NCI-H2227 (cell line): ENCODE data around the gene ARHGAP12.
A peak's percentile ranks its signal among the peaks of the same experiment; 100 is the strongest.
"Not testable (repeated sequence)": the region's sequence is repeated elsewhere in the genome, so short reads cannot be mapped to it uniquely, and the experiment has no call there.

Experiments
- DNase-seq: peaks from one replicate; lab custom pipeline; 2025; ENCODE audit not compliant: unreplicated experiment; lab: John Stamatoyannopoulos, UW

Gene ARHGAP12

DNA sequence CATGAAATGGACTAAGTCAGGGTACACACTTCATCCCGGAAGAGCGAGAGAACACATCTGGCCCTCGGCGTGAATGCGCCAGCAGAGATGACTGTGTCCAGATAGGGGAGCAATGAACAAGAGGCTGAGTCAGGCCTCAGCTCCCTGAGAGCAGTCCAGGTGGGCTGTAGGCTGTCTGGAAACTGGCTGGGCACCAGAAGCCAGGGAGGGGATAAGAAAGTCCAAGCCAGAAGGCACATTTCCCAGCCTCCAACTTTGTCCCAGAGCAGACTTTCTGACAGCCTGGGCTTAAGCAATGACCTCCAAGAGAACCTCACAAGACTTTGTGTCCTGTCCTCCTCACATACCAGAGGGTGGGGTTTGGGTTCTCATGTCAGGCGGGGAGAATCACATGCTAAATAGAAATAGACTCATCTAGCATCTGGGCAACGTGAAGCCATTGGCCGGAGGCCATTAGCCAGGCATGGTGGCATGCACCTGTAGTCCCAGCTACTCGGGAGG, 157.2 kb downstream of the ARHGAP12 start:
- no peak for DNase-seq

DNA sequence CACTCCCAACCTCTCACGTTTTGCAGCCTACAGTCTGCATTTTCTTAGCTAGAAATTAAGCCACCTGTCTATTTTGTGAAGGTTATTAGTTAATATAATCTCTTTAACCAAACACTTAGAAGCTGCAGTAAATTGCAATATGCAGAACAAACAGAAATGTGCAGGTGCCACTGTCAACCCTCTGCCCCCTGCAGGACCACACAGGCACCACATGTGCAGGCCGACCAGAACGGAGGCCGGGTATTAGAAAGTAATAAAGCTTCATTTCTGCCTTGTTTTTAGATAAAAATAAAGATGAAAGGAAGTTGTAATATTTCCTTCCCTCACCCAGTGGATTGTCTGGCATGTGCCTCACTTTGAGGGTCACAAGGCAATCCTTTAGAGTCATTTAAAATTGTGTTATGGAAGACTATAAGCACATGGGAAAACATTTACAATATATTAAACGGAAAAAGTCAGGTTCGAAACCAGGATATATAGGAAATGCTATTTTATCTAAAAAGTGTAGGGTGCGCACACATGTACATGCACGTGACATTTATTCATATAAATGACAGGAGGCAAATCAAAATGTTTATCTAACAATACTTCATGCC, 158.2 kb downstream of the ARHGAP12 start:
- no peak for DNase-seq

DNA sequence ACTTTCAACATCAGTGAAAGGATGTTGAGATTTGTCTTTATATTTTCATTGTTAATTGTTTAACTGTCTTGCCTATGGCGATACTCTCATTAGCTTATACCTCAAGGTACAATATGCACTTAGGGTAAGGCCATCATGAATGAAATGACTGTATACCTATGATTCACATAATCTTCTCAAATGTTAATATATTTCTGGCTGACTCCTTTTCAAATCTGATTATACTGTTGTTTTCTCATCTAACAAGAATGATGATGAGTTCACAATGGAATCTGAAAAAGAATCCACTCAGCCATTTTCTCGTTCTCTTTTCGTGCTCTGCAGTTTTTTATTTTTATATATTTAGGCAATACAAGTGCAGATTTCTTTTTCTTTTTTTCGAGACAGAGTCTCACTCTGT, 159.1 kb downstream of the ARHGAP12 start:
- no peak for DNase-seq

DNA sequence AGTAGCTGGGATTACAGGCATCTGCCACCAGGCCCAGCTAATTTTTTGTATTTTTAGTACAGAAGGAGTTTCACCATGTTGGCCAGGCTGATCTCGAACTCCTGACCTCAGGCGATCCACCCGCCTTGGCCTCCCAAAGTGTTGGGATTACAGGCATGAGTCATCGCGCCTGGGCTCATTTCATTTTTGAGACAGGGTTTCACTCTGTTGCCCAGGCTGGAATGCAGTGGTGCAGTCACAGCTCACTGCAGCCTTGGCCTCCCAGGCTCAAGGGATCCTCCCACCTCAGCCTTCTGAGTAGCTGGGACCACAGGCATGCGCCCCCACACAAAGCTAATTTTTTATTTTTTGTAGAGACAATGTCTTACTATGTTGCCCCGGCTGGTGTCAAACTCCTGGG, 159.7 kb downstream of the ARHGAP12 start:
- not testable (repeated sequence) for DNase-seq

DNA sequence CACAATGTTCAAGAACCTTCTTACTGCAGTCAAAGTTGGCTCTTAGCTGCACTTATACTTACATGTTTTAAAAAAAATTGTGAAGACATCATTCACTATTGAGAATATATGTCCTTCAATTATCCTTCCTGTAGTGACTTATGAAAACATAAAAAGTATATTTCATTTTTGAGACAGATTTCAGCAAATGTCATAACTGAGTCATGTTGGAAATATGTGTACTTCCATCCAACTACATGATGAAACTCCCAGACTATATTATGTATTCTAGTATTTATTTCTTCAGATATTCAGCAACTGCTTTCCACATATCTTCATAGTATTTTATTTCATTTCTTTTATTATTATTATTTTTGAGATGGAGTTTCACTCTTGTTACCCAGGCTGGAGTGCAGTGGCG, 160.2 kb downstream of the ARHGAP12 start:
- DNase-seq, result no peak

DNA sequence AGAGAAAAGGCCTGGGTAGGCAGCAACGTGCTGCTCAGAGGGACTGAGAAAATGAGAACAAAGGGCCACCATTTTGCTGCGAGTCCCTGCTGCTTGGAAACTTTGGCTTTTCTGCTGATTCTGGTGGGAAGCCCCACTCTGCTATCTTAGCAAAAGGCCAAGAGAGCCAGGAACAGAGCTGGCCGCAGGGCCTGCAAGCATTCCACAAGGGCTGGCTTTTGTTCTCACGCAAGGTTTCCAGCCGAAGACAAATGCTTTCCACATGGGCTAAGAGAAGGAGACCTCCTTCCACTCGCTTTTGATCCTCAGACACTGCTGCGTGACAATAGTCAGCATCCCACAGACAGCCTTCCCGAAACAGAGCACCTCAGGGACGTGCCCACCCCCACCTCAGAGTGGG, 163.1 kb downstream of the ARHGAP12 start:
- DNase-seq, result no peak

DNA sequence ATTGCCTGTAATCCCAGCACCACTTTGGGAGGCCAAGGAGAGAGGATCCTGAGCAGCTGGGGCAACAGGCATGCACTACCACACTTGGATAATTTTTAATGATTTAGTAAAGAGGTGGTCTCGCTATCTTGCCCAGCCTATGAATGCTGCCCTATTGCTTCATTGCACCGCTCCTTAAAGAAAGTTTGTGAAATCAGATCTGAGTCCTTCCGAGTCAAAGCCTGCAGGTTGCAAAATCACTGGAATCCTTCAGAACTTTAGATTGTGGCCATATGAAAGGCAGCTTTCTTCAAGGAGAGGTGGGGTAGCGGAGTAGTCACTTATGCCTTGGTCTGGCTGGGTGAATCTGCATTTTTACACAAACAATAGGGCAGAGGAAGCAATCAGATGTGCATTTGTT, 166.3 kb downstream of the ARHGAP12 start:
- DNase-seq, result no peak

DNA sequence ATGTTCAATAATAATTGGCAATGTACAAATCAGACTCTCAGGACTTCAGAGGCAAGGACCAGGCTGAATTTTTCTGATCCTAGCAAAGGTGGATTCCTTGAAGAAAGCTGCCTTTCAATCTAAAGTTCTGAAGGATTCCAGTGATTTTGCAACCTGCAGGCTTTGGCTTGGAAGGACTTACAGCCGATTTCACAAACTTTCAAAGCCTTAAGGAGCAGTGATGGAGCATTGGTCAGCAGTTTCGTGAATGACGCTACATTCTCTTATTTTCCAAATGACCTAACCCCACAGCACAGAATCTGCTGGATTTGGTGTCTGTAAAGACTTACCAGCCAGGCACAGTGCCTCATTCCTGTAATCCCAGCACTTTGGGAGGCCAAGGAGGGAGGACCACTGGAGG, 167.5 kb downstream of the ARHGAP12 start:
- no peak for DNase-seq

DNA sequence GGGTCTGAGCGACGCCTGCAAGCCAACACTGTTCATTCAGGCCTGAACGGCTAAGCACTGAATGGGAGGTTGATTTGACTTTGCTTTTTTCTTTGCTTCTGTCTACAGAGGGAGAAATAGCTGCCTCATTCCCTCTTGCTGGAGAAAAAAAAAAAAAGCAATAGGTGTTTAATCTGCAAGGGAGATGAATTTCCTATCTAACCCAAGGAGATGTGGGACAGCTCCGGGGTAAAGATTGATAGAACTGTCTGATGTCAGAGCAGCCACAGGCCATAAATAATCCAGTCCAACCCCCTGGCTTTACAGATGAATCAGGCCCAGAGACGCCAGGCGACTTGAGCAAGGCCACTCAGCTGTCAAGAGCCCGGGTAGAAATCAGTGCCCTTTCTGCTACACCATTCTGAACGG, 168.0 kb downstream of the ARHGAP12 start:
- no peak for DNase-seq

DNA sequence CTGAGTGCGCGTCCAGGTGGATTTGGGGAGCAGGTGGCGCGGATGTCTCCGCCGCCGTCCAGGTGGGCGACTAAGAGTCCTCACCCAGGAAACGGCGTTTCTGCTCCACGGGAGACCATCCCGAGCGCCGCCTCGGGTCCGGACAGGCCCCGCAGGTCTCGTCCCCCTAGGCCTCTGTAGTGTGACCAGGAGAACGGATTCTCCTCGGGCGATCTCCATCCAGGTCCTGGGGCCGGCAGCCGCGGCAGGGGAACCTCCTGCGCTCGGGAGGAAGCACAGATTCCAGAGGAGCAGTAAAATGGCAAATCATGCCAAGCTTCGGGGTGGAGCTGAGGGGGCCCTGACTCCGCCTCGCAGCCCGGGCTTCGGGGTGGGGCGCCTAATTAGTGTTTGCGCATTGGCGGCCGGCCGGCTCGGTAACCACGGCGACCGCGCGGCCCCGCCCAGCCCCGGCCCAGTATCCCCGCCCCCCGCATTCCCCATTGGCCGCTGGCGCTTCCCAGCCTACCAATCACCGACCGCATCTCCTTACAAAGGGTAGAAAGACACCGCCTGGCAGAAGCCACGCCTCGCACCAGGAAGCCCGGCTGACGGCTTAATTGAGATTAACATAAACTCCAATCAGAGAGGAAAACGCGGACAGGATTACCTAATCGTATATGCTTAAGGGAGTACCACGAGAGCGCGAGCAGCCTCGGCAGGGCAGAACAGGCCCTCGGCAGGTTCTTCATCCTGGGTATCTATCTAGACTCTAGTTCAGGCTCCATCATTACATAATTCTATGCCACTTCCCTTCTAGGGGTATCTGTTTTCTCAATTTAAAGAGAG, 168.6 kb downstream of the ARHGAP12 start:
- peak; percentile 91 for DNase-seq

DNA sequence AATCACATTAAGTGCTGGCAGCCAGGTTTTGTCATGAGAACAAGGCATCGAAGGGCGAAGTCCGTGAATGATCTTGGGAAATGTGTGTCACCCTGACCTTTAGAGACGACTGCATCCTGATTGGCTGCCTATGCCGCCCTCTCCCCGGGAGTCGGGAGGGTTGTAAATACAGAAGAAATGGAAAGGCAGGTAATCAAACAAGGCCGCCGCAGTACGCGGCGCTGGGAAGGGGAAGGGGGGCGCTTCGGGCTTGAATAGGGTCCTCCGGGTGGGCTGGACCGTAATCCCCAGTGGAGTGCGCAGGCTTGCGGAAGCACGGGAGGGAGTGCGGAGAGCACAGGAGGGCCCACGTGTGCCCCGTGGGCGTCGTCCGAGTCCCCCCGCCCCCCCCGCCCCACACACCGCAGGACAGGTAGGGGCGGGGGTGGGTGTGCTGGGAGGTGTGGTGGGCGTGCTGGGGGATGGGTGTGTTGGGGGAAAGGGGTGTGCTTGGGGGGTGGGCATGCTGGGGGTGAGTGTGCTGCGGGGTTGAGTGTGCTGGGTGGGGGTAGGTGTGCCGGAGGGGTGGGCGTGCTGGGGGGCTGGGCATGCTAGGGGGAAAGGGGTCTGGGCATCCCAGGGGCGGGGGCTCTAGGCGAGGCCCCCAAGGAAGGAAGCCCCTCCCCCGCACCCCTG, 169.4 kb downstream of the ARHGAP12 start:
- peak; percentile 56 for DNase-seq

DNA sequence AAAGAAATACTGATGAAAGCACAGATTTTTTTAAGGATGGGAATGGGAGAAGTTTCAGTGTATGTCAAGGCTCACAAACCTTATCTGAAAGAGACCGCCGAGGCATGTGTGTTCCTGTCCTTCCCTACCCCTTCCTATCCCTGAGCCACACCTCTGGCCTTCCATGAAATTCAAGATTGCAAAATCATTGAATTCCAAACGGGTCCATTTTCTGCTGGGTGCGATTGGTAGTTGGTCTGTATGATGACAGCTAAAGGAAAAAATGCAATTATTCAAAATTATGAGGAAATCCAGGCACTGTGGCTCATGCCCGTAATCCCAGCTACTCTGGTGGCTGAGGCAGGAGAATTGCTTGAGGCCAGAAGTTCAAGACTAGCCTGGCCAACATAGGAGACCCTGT, 170.1 kb downstream of the ARHGAP12 start:
- no peak for DNase-seq

DNA sequence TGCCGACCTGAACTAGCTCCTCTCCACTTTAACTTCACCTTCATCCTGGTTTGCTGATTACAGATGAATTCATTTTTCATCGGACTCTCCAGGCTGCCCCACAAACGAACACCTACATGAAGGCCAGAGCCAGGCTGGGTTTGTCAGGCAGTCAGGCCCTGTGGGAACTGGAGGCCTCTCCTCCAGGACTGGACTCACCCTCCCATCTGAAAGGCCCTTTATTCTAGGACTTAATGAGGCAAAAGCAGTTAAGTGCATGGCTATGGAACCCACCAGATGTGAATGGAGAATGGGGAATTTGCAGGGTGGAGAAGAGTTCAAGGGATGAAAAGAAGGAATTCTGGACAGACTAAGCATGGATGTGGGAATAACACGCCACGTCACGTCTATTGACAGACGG, 170.8 kb downstream of the ARHGAP12 start:
- DNase-seq, result no peak

DNA sequence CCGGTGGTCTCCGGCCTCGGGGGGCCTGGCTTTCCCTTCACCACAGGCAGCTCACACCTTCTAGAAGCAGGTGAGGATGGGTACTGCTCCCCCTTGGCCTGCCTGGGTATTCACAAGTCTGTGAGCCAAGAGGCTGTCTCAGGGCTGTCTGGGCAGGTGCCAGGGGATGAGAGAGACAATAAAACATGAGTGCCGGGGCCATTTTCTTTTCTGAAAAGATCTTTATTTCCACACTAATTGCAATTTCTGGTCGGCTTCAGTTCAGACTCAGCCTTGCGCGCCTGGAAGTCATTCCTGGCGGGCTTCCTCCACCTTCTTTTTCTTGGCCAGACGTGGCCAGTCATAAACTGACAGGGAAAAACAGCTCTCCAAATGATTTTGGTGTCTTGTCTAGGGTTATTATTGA, 171.2 kb downstream of the ARHGAP12 start:
- no peak for DNase-seq

DNA sequence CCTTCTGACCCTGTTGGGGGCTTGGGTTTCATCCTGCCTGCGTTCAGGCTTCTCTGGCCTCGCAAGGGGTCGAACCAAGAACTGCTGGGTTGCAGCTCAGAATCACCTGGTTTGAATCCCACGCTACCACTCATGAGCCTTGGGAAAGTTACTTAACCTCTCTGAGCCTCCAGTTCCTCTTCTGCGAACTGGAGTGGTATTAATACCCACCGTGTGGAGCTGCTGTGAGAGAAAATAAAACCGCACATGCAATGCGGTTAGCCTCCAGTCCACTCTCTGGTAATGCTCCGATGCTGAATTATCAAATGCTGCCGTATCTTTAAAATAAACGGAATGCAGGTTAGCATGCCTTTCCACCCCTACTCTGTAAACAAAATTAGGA, 171.9 kb downstream of the ARHGAP12 start:
- DNase-seq, result no peak

DNA sequence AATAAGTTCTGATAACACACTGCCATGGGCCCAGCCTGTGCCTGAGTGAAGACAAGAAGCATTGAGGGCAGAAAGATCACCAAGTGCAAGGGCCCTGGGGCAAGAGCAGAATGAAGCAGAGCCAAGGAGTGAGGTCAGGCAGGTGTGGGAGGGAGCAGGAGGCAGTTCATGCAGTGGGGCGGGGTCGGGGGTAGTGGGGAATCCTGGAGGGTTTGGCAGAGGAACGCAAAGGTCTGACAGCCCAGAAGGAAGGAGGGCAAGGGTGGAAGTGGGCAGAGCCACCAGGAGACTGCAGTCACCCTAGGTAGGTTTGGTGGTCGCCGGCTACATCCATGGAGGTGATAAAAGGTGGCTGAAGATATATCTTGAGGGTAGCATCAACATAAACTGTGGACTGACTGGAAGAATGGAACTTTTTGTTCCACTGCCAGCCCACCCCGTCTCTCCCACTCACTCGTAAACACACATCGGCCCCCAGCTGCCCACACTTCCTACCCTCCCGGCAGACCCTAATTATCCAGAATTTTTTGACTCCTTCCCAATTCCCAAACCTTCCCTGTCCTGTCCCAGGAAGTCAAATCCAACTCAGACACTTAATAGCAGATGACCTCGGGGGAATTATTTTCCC, 172.4 kb downstream of the ARHGAP12 start:
- DNase-seq, result no peak
